ENCODE data around the gene GULP1.

Gene GULP1

DNA sequence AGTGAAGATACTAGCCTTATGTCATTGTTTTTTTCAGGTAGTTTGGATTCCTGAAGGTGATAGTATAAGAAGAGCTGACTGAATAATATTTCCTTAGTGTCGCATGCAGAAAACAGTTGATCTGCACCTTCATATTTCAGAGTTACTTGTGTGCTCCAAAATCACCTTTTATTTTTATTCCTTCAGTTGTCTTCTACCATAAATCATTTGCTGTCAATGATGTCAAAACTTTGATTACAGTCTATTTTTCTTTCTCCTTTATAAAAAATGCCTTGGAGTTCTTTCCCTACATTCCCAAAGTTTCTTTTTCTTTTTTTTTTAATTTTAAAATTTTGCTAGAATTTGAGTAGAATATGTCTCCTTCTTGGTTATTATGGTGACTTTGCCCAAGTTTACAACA lies 142.3 kb downstream of the GULP1 start:
- no peak overlapping the region for H3K27ac ChIP-seq (replicated peaks; ENCODE audit: low read length)
- no peak overlapping the region for H2AK5ac ChIP-seq (ENCODE audit: low read depth, low read length)
- no peaks in the 10 kb centered on the region for H3K79me1 ChIP-seq (ENCODE audit: low read depth, low read length)
- no peak overlapping the region for H2BK12ac ChIP-seq (ENCODE audit: low read length)
- H3K14ac ChIP-seq (ENCODE audit: low read length): no peak overlapping the region
- no peak overlapping the region for H2BK120ac ChIP-seq (ENCODE audit: low read depth, low read length)
- no peak overlapping the region for H3K4me3 ChIP-seq (ENCODE audit: low read length in 2 of 2)
- no peak overlapping the region for H3K23ac ChIP-seq (ENCODE audit: low read depth, low read length, poor library complexity)
- H3K36me3 ChIP-seq (replicated peaks in 1 of 2; ENCODE audit: control insufficient read depth in 2 of 2, insufficient read depth in 2 of 2, low read length in 2 of 2): peaks cover 0 to 7% of the 10 kb centered on the region in 2 donors
- no peak overlapping the region for H4K8ac ChIP-seq (ENCODE audit: low read depth, low read length)
- DNase-seq (ENCODE audit: low spot score): no peak
- no peak overlapping the region for H3K18ac ChIP-seq (ENCODE audit: low read length)
- H3K4me2 ChIP-seq (ENCODE audit: insufficient read depth, low read length, poor library complexity, severe bottlenecking): no peak overlapping the region
- WGBS, 2 donors (ENCODE audit: extremely low coverage in 2 of 2, insufficient read length in 2 of 2, insufficient replicate concordance in 1 of 2): no CpG with 5 or more reads among the region's 1 CpG
- H3K27me3 ChIP-seq (ENCODE audit: control insufficient read depth in 3 of 3, insufficient read depth in 3 of 3, low read depth in 1 of 3, low read length in 3 of 3): no peaks in the 10 kb centered on the region
- no peak overlapping the region for H4K91ac ChIP-seq (ENCODE audit: low read depth, low read length, poor library complexity)
- no peak overlapping the region for H3K9ac ChIP-seq (ENCODE audit: low read depth, low read length, poor library complexity)
- no peak overlapping the region for H2BK5ac ChIP-seq (ENCODE audit: low read length)
- no peak overlapping the region for H3K4ac ChIP-seq (ENCODE audit: low read length)
- no peak overlapping the region for H2BK15ac ChIP-seq (ENCODE audit: low read length)
- no peak overlapping the region for H2AFZ ChIP-seq (ENCODE audit: low read length)
- H3K9me3 ChIP-seq (replicated peaks in 1 of 2; ENCODE audit: control insufficient read depth in 2 of 2, insufficient read depth in 1 of 2, low read depth in 1 of 2, low read length in 2 of 2): peaks cover 0 to 16% of the 10 kb centered on the region in 2 donors
- H3K4me1 ChIP-seq (ENCODE audit: control insufficient read depth in 2 of 2, insufficient read depth in 1 of 2, low read depth in 1 of 2, low read length in 2 of 2): peaks cover 2% of the 10 kb centered on the region in 2 donors

DNA sequence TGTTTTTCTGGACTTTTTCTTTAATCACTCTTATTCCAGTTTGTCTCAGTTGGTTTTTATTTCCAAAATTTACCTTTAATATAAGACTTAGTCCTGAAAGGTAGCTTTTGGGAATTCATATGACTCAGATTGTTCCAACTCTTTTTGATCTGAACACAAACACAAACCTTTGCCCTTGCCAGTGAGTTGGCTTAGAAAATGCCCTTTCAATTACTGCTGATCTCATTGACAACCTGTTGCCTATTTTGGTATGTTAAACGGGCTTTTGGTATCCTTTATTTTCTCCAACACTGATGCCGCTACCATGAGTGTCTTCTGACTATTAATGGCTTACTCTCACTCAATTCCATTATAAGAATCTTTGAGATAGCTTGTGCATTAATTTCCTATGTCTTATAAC lies 143.4 kb downstream of the GULP1 start:
- Histone ChIP-seq H3K4me1 (ENCODE audit: control insufficient read depth in 2 of 2, insufficient read depth in 1 of 2, low read depth in 1 of 2, low read length in 2 of 2) (peaks cover 2% of the 10 kb centered on the region in 2 donors), H2BK15ac (ENCODE audit: low read length) (no peak overlapping the region), H3K4me3 (ENCODE audit: low read length in 2 of 2) (no peak overlapping the region), H3K27me3 (ENCODE audit: control insufficient read depth in 3 of 3, insufficient read depth in 3 of 3, low read depth in 1 of 3, low read length in 3 of 3) (no peaks in the 10 kb centered on the region), H3K36me3 (replicated peaks in 1 of 2; ENCODE audit: control insufficient read depth in 2 of 2, insufficient read depth in 2 of 2, low read length in 2 of 2) (peaks cover 0 to 7% of the 10 kb centered on the region in 2 donors), H3K4ac (ENCODE audit: low read length) (no peak overlapping the region), H2AFZ (ENCODE audit: low read length) (no peak overlapping the region), H3K4me2 (ENCODE audit: insufficient read depth, low read length, poor library complexity, severe bottlenecking) (no peak overlapping the region), H3K18ac (ENCODE audit: low read length) (no peak overlapping the region), H2BK120ac (ENCODE audit: low read depth, low read length) (no peak overlapping the region), H2BK5ac (ENCODE audit: low read length) (no peak overlapping the region), H3K9me3 (replicated peaks in 1 of 2; ENCODE audit: control insufficient read depth in 2 of 2, insufficient read depth in 1 of 2, low read depth in 1 of 2, low read length in 2 of 2) (peaks cover 0 to 16% of the 10 kb centered on the region in 2 donors), H3K27ac (replicated peaks; ENCODE audit: low read length) (no peak overlapping the region), H3K14ac (ENCODE audit: low read length) (no peak overlapping the region), H3K9ac (ENCODE audit: low read depth, low read length, poor library complexity) (no peak overlapping the region), H3K23ac (ENCODE audit: low read depth, low read length, poor library complexity) (no peak overlapping the region), H4K8ac (ENCODE audit: low read depth, low read length) (no peak overlapping the region), H3K79me1 (ENCODE audit: low read depth, low read length) (no peaks in the 10 kb centered on the region), H4K91ac (ENCODE audit: low read depth, low read length, poor library complexity) (no peak overlapping the region), H2AK5ac (ENCODE audit: low read depth, low read length) (no peak overlapping the region), H2BK12ac (ENCODE audit: low read length) (no peak overlapping the region)
- no peak for DNase-seq (ENCODE audit: low spot score)
- no CpG with 5 or more reads among the region's 2 CpGs for WGBS, 2 donors (ENCODE audit: extremely low coverage in 2 of 2, insufficient read length in 2 of 2, insufficient replicate concordance in 1 of 2)

- Histone ChIP-seq H4K91ac (ENCODE audit: low read depth, low read length, poor library complexity) (no peak overlapping the region), H2BK12ac (ENCODE audit: low read length) (no peak overlapping the region), H2BK5ac (ENCODE audit: low read length) (no peak overlapping the region), H3K9ac (ENCODE audit: low read depth, low read length, poor library complexity) (no peak overlapping the region), H3K27ac (replicated peaks; ENCODE audit: low read length) (no peak overlapping the region), H3K14ac (ENCODE audit: low read length) (no peak overlapping the region), H4K8ac (ENCODE audit: low read depth, low read length) (no peak overlapping the region), H3K27me3 (ENCODE audit: control insufficient read depth in 3 of 3, insufficient read depth in 3 of 3, low read depth in 1 of 3, low read length in 3 of 3) (no peaks in the 10 kb centered on the region), H3K4me1 (ENCODE audit: control insufficient read depth in 2 of 2, insufficient read depth in 1 of 2, low read depth in 1 of 2, low read length in 2 of 2) (peaks cover 2 to 4% of the 10 kb centered on the region in 2 donors), H3K4ac (ENCODE audit: low read length) (no peak overlapping the region), H3K36me3 (replicated peaks in 1 of 2; ENCODE audit: control insufficient read depth in 2 of 2, insufficient read depth in 2 of 2, low read length in 2 of 2) (peaks cover 0 to 7% of the 10 kb centered on the region in 2 donors), H3K23ac (ENCODE audit: low read depth, low read length, poor library complexity) (no peak overlapping the region), H2BK120ac (ENCODE audit: low read depth, low read length) (no peak overlapping the region), H3K18ac (ENCODE audit: low read length) (no peak overlapping the region), H3K4me2 (ENCODE audit: insufficient read depth, low read length, poor library complexity, severe bottlenecking) (no peak overlapping the region), H2AFZ (ENCODE audit: low read length) (no peak overlapping the region), H2BK15ac (ENCODE audit: low read length) (no peak overlapping the region), H2AK5ac (ENCODE audit: low read depth, low read length) (no peak overlapping the region), H3K79me1 (ENCODE audit: low read depth, low read length) (no peaks in the 10 kb centered on the region), H3K4me3 (ENCODE audit: low read length in 2 of 2) (no peak overlapping the region), H3K9me3 (replicated peaks in 1 of 2; ENCODE audit: control insufficient read depth in 2 of 2, insufficient read depth in 1 of 2, low read depth in 1 of 2, low read length in 2 of 2) (peaks cover 0 to 8% of the 10 kb centered on the region in 2 donors)
- no CpG with 5 or more reads among the region's 3 CpGs for WGBS, 2 donors (ENCODE audit: extremely low coverage in 2 of 2, insufficient read length in 2 of 2, insufficient replicate concordance in 1 of 2)
- DNase-seq (ENCODE audit: low spot score): no peak
These were observed 145.9 kb downstream of the GULP1 start for GRCh38 chr2:188437537-188437936.

- no peak overlapping the region for H3K18ac ChIP-seq (ENCODE audit: low read length)
These were observed 148.3 kb downstream of the GULP1 start for GRCh38 chr2:188439986-188440385.

More at GRCh38 chr2:188439986-188440385, 148.3 kb downstream of the GULP1 start:
- Histone ChIP-seq H4K8ac (ENCODE audit: low read depth, low read length) (no peak overlapping the region), H3K27ac (replicated peaks; ENCODE audit: low read length) (no peak overlapping the region), H3K79me1 (ENCODE audit: low read depth, low read length) (no peaks in the 10 kb centered on the region), H2BK12ac (ENCODE audit: low read length) (no peak overlapping the region), H2BK15ac (ENCODE audit: low read length) (no peak overlapping the region), H3K4me2 (ENCODE audit: insufficient read depth, low read length, poor library complexity, severe bottlenecking) (no peak overlapping the region), H3K9me3 (replicated peaks in 1 of 2; ENCODE audit: control insufficient read depth in 2 of 2, insufficient read depth in 1 of 2, low read depth in 1 of 2, low read length in 2 of 2) (peaks cover 0 to 8% of the 10 kb centered on the region in 2 donors), H3K14ac (ENCODE audit: low read length) (no peak overlapping the region), H3K23ac (ENCODE audit: low read depth, low read length, poor library complexity) (no peak overlapping the region), H3K4me3 (ENCODE audit: low read length in 2 of 2) (no peak overlapping the region), H4K91ac (ENCODE audit: low read depth, low read length, poor library complexity) (no peak overlapping the region), H3K9ac (ENCODE audit: low read depth, low read length, poor library complexity) (no peak overlapping the region), H3K4ac (ENCODE audit: low read length) (no peak overlapping the region), H2AK5ac (ENCODE audit: low read depth, low read length) (no peak overlapping the region), H2BK120ac (ENCODE audit: low read depth, low read length) (no peak overlapping the region), H2AFZ (ENCODE audit: low read length) (no peak overlapping the region), H3K4me1 (ENCODE audit: control insufficient read depth in 2 of 2, insufficient read depth in 1 of 2, low read depth in 1 of 2, low read length in 2 of 2) (peaks cover 2 to 4% of the 10 kb centered on the region in 2 donors), H3K36me3 (replicated peaks in 1 of 2; ENCODE audit: control insufficient read depth in 2 of 2, insufficient read depth in 2 of 2, low read length in 2 of 2) (peaks cover 0 to 7% of the 10 kb centered on the region in 2 donors), H2BK5ac (ENCODE audit: low read length) (no peak overlapping the region), H3K27me3 (ENCODE audit: control insufficient read depth in 3 of 3, insufficient read depth in 3 of 3, low read depth in 1 of 3, low read length in 3 of 3) (no peaks in the 10 kb centered on the region)
- no peak for DNase-seq (ENCODE audit: low spot score)

All from neuronal stem cell (in vitro differentiated cells).